Liver (tissue), 9 donors: Measurements from ENCODE around the gene NR6A1. TPM values are rescaled to one million over a fixed set of nuclear protein-coding genes. Genes with fewer than 3 reads are reported as not detected.
A peak's percentile ranks its signal among the peaks of the same experiment; 100 is the strongest.
"Not testable (repeated sequence)": the region's sequence is repeated elsewhere in the genome, so short reads cannot be mapped to it uniquely, and the experiment has no call there.

ENCODE experiments used
- DNase-seq: peaks from one replicate; pipeline ENCODE4 v3.0.0-alpha.2; 2017; ENCODE audit warnings: low spot score
- H3K27ac ChIP-seq, 2 donors: one replicate each; pipeline ENCODE4 v1.7.0; 2013; ENCODE audit warnings: inconsistent platforms in 2 of 2, low read length in 2 of 2, control low read depth in 1 of 2, low read depth in 1 of 2, mild to moderate bottlenecking in 1 of 2
- H3K27me3 ChIP-seq, 4 donors: one replicate each; pipeline versions ENCODE4 v1.6.1 to v1.7.0; 2013; ENCODE audit warnings: low read length in 3 of 4, inconsistent platforms in 1 of 4, mild to moderate bottlenecking in 1 of 4, moderate library complexity in 1 of 4; ENCODE audit not compliant: control insufficient read depth in 4 of 4, insufficient read depth in 4 of 4
- H3K36me3 ChIP-seq, 4 donors: one replicate each; pipeline versions ENCODE4 v1.6.1 to v1.7.0; 2013; ENCODE audit warnings: low read length in 3 of 4, mild to moderate bottlenecking in 3 of 4, low read depth in 1 of 4, moderate library complexity in 1 of 4; ENCODE audit not compliant: control insufficient read depth in 4 of 4, insufficient read depth in 3 of 4
- H3K4me1 ChIP-seq, 4 donors: one replicate each; pipeline versions ENCODE4 v1.6.1 to v1.7.0; 2013; ENCODE audit warnings: low read length in 3 of 4, mild to moderate bottlenecking in 3 of 4, moderate library complexity in 1 of 4; ENCODE audit not compliant: control insufficient read depth in 4 of 4, insufficient read depth in 4 of 4
- H3K4me3 ChIP-seq, 3 donors: one replicate each; pipeline versions ENCODE4 v1.6.1 to v1.7.0; 2013; ENCODE audit warnings: low read length in 3 of 3, control low read depth in 1 of 3, low read depth in 1 of 3, mild to moderate bottlenecking in 1 of 3
- H3K9ac ChIP-seq, 2 donors: one replicate each; pipeline ENCODE4 v1.7.0; 2013; ENCODE audit warnings: low read length in 2 of 2, mild to moderate bottlenecking in 2 of 2, moderate library complexity in 2 of 2, control low read depth in 1 of 2, low read depth in 1 of 2
- H3K9me3 ChIP-seq, 4 donors: one replicate each; pipeline versions ENCODE4 v1.6.1 to v1.7.0; 2013; ENCODE audit warnings: low read length in 3 of 4; ENCODE audit not compliant: control insufficient read depth in 4 of 4
- EGR1 ChIP-seq, 2 donors: IDR thresholded peaks; 2 replicates each; pipeline ENCODE4 v1.6.1; 2016 to 2018; ENCODE audit warnings: antibody characterized with exemption in 2 of 2, low read depth in 2 of 2
- FOXA1 ChIP-seq: IDR thresholded peaks from 2 replicates; pipeline ENCODE4 v1.6.1; 2016; ENCODE audit warnings: antibody characterized with exemption
- FOXA2 ChIP-seq: IDR thresholded peaks from 2 replicates; pipeline ENCODE4 v1.6.1; 2016; ENCODE audit warnings: antibody characterized with exemption
- GABPA ChIP-seq, 2 donors: IDR thresholded peaks in 1 of 2; conservative IDR thresholded peaks in 1 of 2; 2 replicates each; pipeline ENCODE4 v1.6.1; 2016; ENCODE audit warnings: antibody characterized with exemption in 2 of 2, mild to moderate bottlenecking in 1 of 2, moderate library complexity in 1 of 2
- HNF4A ChIP-seq, 2 donors: conservative IDR thresholded peaks; 2 replicates each; pipeline ENCODE4 v1.6.1; 2016; ENCODE audit warnings: antibody characterized with exemption in 2 of 2, mild to moderate bottlenecking in 2 of 2
- HNF4G ChIP-seq: IDR thresholded peaks from 2 replicates; pipeline ENCODE4 v1.6.1; 2016; ENCODE audit warnings: antibody characterized with exemption
- JUND ChIP-seq, 2 donors: IDR thresholded peaks; 2 replicates each; pipeline ENCODE4 v1.6.1; 2016; ENCODE audit warnings: antibody characterized with exemption in 2 of 2
- NR2F2 ChIP-seq: IDR thresholded peaks from 2 replicates; pipeline ENCODE4 v1.6.1; 2016; ENCODE audit warnings: antibody characterized with exemption
- RAD21 ChIP-seq, 2 donors: IDR thresholded peaks; 2 replicates each; pipeline ENCODE4 v1.6.1; 2016; ENCODE audit warnings: antibody characterized with exemption in 2 of 2, mild to moderate bottlenecking in 2 of 2
- RXRA ChIP-seq, 2 donors: IDR thresholded peaks; 2 replicates each; pipeline ENCODE4 v1.6.1; 2017 to 2018; ENCODE audit warnings: antibody characterized with exemption in 2 of 2, mild to moderate bottlenecking in 1 of 2
- SP1 ChIP-seq: IDR thresholded peaks from 2 replicates; pipeline ENCODE4 v1.6.1; 2018; ENCODE audit warnings: antibody characterized with exemption, mild to moderate bottlenecking
- YY1 ChIP-seq: IDR thresholded peaks from 2 replicates; pipeline ENCODE4 v1.6.1; 2016; ENCODE audit warnings: antibody characterized with exemption, mild to moderate bottlenecking
- WGBS: extraction: QIAGEN DNeasy Blood & Tissue Kit; methylation state at CpG from one replicate; pipeline ENCODE4 v1.1.7; 2013; 5-methylcytosine and 5-hydroxymethylcytosine counted together
- polyA plus RNA-seq, 2 donors: library from polyadenylated mRNA; stranded (reverse) in 1 of 2; unstranded in 1 of 2; fragments of 200-250 nt in 1 of 2; fragments of >200 nt in 1 of 2; fragmentation: Nextera tagmentation in 1 of 2; extraction: Ambion mirVana in 1 of 2; gene quantifications; one replicate each; pipeline versions ENCODE4 v1.2.1 to v1.2.3, GENCODE V29; 2013 to 2015
- total RNA-seq, 2 donors: library from RNA; depleted of rRNA; stranded (reverse); fragments of >200 nt; gene quantifications; one replicate each; pipeline ENCODE4 v1.2.3, GENCODE V29; 2014
- TF ChIP-seq, protein P1 (sequence below): fragments of 150-350 bp; IDR thresholded peaks from 2 replicates; pipeline ENCODE4 v1.5.1; 2017; ENCODE audit warnings: improper control_type of control experiment, low read depth, low read length; ENCODE audit not compliant: missing input control
- TF ChIP-seq, protein P2 (sequence below): IDR thresholded peaks from 2 replicates; pipeline ENCODE4 v1.6.1; 2016; ENCODE audit warnings: antibody characterized with exemption
- TF ChIP-seq, protein P3 (sequence below): IDR thresholded peaks from 2 replicates; pipeline ENCODE4 v1.6.1; 2016; ENCODE audit warnings: antibody characterized with exemption, mild to moderate bottlenecking
- TF ChIP-seq, protein P4 (sequence below): IDR thresholded peaks from 2 replicates; pipeline ENCODE4 v1.6.1; 2016; ENCODE audit warnings: antibody characterized with exemption
- donor health status: healthy.
- donor health status: healthy.
- donor health status: healthy.
- donor health status: healthy.
- donor health status: healthy.

Gene NR6A1
- total and polyA plus RNA-seq, 4 donors: 0.72 to 6.1 (median 2.1) TPM

DNA sequence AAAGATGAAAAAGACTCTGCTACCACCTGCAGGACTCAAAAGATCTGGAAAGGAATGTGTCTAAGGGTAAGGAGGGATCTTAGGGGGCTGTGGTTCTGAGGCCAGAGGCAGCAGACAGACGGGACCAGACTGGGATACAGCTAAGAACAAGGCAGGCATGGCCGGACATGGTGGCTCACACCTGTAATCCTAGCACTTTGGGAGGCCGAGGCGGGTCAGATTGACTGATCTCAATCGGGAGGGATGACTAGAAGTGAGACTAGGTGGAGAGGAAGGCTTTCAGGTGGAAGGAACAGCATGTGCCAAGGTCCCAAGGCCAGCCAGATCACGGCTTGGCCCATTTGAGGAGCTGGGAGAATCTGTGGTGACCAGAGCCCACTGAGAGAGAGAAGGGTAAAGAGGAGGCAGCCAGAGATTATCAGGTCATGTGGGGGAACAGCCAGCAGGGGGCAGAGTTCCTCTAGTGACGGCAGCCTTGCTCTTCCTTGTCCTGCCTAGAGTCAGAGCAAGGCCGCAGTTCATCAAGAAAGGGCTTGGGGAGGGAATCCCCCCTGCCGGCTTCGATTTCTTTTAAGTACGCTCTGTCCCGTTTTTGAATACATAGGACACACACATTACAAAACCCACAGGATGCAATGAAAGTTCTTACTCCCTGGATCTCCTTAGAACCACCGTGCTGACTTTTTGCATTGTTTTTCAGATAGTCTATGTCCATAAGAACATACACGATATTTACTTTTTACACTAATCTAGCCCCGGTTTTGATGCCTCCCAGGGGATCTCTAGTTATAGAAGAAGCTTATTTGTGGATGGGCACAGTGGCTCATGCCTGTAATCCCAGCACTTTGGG, 3.2 kb upstream of the NR6A1 start:
- H3K36me3 ChIP-seq: no peaks in the 10 kb centered on the region
- H3K4me3 ChIP-seq: no peak overlapping the region
- no peak overlapping the region for H3K9ac ChIP-seq
- no peak overlapping the region for H3K27ac ChIP-seq
- DNase-seq: peak; percentile 87
- H3K9me3 ChIP-seq: no peaks in the 10 kb centered on the region
- H3K4me1 ChIP-seq: peaks cover 8 to 28% (median 16%) of the 10 kb centered on the region in 4 donors
- TF ChIP-seq JUND (IDR thresholded peaks at IDR 0.05) (no peak), RAD21 (IDR thresholded peaks at IDR 0.05) (peak; percentile 78 to 88), FOXA1 (no peak), HNF4A (conservative IDR thresholded peaks at IDR 0.05) (no peak)
- TF ChIP-seq, protein P1, sequence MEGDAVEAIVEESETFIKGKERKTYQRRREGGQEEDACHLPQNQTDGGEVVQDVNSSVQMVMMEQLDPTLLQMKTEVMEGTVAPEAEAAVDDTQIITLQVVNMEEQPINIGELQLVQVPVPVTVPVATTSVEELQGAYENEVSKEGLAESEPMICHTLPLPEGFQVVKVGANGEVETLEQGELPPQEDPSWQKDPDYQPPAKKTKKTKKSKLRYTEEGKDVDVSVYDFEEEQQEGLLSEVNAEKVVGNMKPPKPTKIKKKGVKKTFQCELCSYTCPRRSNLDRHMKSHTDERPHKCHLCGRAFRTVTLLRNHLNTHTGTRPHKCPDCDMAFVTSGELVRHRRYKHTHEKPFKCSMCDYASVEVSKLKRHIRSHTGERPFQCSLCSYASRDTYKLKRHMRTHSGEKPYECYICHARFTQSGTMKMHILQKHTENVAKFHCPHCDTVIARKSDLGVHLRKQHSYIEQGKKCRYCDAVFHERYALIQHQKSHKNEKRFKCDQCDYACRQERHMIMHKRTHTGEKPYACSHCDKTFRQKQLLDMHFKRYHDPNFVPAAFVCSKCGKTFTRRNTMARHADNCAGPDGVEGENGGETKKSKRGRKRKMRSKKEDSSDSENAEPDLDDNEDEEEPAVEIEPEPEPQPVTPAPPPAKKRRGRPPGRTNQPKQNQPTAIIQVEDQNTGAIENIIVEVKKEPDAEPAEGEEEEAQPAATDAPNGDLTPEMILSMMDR: peak; percentile 83
- 38% methylated on average over 15 of the region's 15 CpGs for WGBS
- peaks cover 0 to 1% (median 0%) of the 10 kb centered on the region in 4 donors for H3K27me3 ChIP-seq

DNA sequence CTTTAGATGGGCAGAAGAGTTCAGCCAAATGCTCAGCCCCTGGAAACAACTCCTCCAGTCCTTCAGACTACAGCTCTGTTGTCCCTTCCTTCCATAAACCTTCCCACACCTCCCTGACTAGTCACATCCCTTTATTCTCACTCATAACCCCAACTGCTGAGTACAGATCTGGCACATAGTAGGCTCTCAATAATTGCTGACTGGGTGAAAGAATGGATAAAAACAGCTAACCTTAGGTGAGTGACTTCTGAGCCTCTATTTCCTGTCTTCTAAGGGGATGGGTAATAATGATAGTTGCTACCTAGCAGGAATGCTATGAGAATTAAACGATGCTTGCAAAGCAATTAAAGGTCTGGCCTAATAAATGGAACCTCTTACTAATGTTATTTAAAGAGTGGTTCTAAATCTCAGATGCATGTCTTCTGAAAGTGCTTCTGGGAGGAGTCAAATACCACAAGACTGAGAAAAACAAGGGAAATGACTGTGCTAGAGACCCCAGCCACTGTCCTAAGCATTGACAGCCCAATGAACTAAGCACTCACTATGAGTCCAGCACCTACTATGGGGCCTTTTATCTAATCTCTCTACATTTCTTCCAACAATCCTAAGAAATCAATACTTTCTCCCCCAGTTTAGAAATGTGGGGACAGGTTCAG, 2.5 kb upstream of the NR6A1 start:
- Histone ChIP-seq H3K4me1 (peaks cover 10 to 30% (median 19%) of the 10 kb centered on the region in 4 donors), H3K4me3 (no peak overlapping the region), H3K27ac (no peak overlapping the region), H3K36me3 (no peaks in the 10 kb centered on the region), H3K27me3 (peaks cover 0 to 1% (median 0%) of the 10 kb centered on the region in 4 donors), H3K9ac (no peak overlapping the region), H3K9me3 (no peaks in the 10 kb centered on the region)
- WGBS: 90% methylated on average over 1 of the region's 1 CpG
- DNase-seq: no peak
- TF ChIP-seq SP1 (no peak), FOXA2 (no peak), HNF4A (conservative IDR thresholded peaks at IDR 0.05) (no peak), GABPA (IDR thresholded peaks at IDR 0.05 in 1 of 2, conservative IDR thresholded peaks at IDR 0.05 in 1 of 2) (no peak), JUND (IDR thresholded peaks at IDR 0.05) (no peak), NR2F2 (no peak), YY1 (no peak), RXRA (IDR thresholded peaks at IDR 0.05) (no peak), HNF4G (no peak), FOXA1 (no peak), EGR1 (IDR thresholded peaks at IDR 0.05; ENCODE audit: low read depth in 2 of 2) (no peak), RAD21 (IDR thresholded peaks at IDR 0.05) (no peak)
- TF ChIP-seq, protein P2, sequence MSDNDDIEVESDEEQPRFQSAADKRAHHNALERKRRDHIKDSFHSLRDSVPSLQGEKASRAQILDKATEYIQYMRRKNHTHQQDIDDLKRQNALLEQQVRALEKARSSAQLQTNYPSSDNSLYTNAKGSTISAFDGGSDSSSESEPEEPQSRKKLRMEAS: no peak
- TF ChIP-seq, protein P1: no peak
- TF ChIP-seq, protein P3, sequence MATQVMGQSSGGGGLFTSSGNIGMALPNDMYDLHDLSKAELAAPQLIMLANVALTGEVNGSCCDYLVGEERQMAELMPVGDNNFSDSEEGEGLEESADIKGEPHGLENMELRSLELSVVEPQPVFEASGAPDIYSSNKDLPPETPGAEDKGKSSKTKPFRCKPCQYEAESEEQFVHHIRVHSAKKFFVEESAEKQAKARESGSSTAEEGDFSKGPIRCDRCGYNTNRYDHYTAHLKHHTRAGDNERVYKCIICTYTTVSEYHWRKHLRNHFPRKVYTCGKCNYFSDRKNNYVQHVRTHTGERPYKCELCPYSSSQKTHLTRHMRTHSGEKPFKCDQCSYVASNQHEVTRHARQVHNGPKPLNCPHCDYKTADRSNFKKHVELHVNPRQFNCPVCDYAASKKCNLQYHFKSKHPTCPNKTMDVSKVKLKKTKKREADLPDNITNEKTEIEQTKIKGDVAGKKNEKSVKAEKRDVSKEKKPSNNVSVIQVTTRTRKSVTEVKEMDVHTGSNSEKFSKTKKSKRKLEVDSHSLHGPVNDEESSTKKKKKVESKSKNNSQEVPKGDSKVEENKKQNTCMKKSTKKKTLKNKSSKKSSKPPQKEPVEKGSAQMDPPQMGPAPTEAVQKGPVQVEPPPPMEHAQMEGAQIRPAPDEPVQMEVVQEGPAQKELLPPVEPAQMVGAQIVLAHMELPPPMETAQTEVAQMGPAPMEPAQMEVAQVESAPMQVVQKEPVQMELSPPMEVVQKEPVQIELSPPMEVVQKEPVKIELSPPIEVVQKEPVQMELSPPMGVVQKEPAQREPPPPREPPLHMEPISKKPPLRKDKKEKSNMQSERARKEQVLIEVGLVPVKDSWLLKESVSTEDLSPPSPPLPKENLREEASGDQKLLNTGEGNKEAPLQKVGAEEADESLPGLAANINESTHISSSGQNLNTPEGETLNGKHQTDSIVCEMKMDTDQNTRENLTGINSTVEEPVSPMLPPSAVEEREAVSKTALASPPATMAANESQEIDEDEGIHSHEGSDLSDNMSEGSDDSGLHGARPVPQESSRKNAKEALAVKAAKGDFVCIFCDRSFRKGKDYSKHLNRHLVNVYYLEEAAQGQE: no peak
- TF ChIP-seq, protein P4, sequence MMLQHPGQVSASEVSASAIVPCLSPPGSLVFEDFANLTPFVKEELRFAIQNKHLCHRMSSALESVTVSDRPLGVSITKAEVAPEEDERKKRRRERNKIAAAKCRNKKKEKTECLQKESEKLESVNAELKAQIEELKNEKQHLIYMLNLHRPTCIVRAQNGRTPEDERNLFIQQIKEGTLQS: no peak

DNA sequence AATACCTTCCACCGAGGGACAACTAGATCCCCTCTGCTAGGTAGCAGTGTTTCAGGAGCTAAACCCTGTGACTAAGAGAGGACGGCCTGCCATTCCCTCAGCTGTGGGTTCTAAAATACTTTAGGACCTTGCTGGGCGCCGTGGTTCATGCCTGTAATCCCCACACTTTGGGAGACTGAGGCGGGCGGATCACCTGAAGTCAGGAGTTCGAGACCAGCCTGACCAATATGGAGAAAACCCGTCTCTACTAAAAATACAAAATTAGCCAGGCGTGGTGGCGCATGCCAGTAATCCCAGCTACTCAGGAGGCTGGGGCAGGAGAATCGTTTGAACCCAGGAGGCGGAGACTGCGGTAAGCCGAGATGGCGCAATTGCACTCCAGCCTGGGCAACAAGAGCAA, 1.8 kb upstream of the NR6A1 start:
- peaks cover 10 to 37% (median 25%) of the 10 kb centered on the region in 4 donors for H3K4me1 ChIP-seq
- H3K9me3 ChIP-seq, H3K9ac ChIP-seq, H3K27me3 ChIP-seq, DNase-seq, H3K36me3 ChIP-seq, H3K4me3 ChIP-seq, H3K27ac ChIP-seq: not testable (repeated sequence)
- 89% methylated on average over 15 of the region's 15 CpGs for WGBS
